HCT116 (cell line): ENCODE results near the gene RETNLB. TPM values are rescaled to one million over a fixed set of nuclear protein-coding genes. Genes with fewer than 3 reads are reported as not detected.

Experiments
- total RNA-seq: library from RNA; stranded (reverse); gene quantifications from one replicate; pipeline ENCODE4 v1.2.1, GENCODE V29; 2021; ENCODE audit not compliant: unreplicated experiment

Gene RETNLB
- total RNA-seq, 1 experiment from 2014 or later, result not detected

Other genes starting within 250 kb of the RETNLB start
- 11.2 TPM for gene MYH15, start 246.8 kb downstream of the RETNLB start, total RNA-seq
- 41.6 TPM for gene CIP2A, start 168.0 kb downstream of the RETNLB start, total RNA-seq
- gene DZIP3, start 167.7 kb downstream of the RETNLB start, total RNA-seq, result 19.4 TPM
- not detected for gene TRAT1, start 65.4 kb upstream of the RETNLB start, total RNA-seq
- gene GUCA1C, start 196.5 kb upstream of the RETNLB start, total RNA-seq, result not detected